ENCODE results near the gene IL12RB1. TPM values are rescaled to one million over a fixed set of nuclear protein-coding genes. Genes with fewer than 3 reads are reported as not detected.

Gene IL12RB1
- total and polyA plus RNA-seq, 2 experiments from 2014 or later, result not detected

DNA sequence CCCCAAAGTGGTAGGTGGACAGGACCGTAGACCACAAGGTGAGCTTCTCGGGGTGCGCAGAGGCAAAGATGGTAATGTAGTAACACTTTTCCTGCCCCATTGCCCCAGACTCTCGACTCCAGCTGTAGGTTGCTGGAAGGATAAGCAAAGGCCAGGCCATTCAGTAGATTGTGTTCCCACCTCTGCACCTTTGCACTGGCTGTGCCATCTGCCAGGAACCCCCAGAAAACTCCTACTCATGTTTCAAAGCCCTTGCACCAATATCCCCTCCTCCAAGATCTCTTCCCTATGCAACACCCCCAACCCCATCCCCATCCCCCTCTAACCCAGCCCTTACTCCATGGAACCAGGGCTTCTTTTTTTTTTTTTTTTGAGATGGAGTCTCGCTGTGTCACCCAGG is 18.3 kb downstream of the IL12RB1 start:
- no peak overlapping the region for H3K27ac ChIP-seq
- WGBS (ENCODE audit: low lambda C conversion rate, missing lambda C conversion rate), result 94% methylated on average over 5 of the region's 5 CpGs
- H3K36me3 ChIP-seq (replicated peaks; ENCODE audit: insufficient read depth, low read depth), result no peaks in the 10 kb centered on the region
- H3K27me3 ChIP-seq, result no peaks in the 10 kb centered on the region
- H3K4me3 ChIP-seq, result no peak overlapping the region
- no peaks in the 10 kb centered on the region for H3K79me2 ChIP-seq
- no peak overlapping the region for H3K4me2 ChIP-seq
- no peaks in the 10 kb centered on the region for H4K20me1 ChIP-seq (ENCODE audit: insufficient read depth, poor library complexity, severe bottlenecking)
- no peaks in the 10 kb centered on the region for H3K9me3 ChIP-seq (ENCODE audit: low read depth)
- DNase-seq (ENCODE audit: low spot score), result no peak
- TF ChIP-seq EZH2phosphoT487 (IDR thresholded peaks at IDR 0.05; ENCODE audit: low read depth, severe bottlenecking, unreplicated experiment) (no peak), EZH2 (IDR thresholded peaks at IDR 0.05; ENCODE audit: borderline replicate concordance) (no peak)
- TF ChIP-seq, protein P1, sequence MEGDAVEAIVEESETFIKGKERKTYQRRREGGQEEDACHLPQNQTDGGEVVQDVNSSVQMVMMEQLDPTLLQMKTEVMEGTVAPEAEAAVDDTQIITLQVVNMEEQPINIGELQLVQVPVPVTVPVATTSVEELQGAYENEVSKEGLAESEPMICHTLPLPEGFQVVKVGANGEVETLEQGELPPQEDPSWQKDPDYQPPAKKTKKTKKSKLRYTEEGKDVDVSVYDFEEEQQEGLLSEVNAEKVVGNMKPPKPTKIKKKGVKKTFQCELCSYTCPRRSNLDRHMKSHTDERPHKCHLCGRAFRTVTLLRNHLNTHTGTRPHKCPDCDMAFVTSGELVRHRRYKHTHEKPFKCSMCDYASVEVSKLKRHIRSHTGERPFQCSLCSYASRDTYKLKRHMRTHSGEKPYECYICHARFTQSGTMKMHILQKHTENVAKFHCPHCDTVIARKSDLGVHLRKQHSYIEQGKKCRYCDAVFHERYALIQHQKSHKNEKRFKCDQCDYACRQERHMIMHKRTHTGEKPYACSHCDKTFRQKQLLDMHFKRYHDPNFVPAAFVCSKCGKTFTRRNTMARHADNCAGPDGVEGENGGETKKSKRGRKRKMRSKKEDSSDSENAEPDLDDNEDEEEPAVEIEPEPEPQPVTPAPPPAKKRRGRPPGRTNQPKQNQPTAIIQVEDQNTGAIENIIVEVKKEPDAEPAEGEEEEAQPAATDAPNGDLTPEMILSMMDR (IDR thresholded peaks at IDR 0.05; ENCODE audit: poor library complexity), result no peak
- H3K9me2 ChIP-seq (replicated peaks; ENCODE audit: insufficient read depth), result no peaks in the 10 kb centered on the region
- no peaks in the 10 kb centered on the region for H3K4me1 ChIP-seq (ENCODE audit: insufficient read depth)
- no peak overlapping the region for H2AFZ ChIP-seq

- H3K9me3 ChIP-seq (ENCODE audit: low read depth), result no peaks in the 10 kb centered on the region
- WGBS (ENCODE audit: low lambda C conversion rate, missing lambda C conversion rate), result 94% methylated on average over 1 of the region's 1 CpG
- no peaks in the 10 kb centered on the region for H3K36me3 ChIP-seq (replicated peaks; ENCODE audit: insufficient read depth, low read depth)
- H3K4me3 ChIP-seq, result no peak overlapping the region
- DNase-seq (ENCODE audit: low spot score), result no peak
- H3K79me2 ChIP-seq, result no peaks in the 10 kb centered on the region
- H3K4me2 ChIP-seq, result no peak overlapping the region
- no peak for TF ChIP-seq EZH2phosphoT487 (IDR thresholded peaks at IDR 0.05; ENCODE audit: low read depth, severe bottlenecking, unreplicated experiment)
- TF ChIP-seq EZH2 (IDR thresholded peaks at IDR 0.05; ENCODE audit: borderline replicate concordance), result no peak
- TF ChIP-seq, protein P1 (IDR thresholded peaks at IDR 0.05; ENCODE audit: poor library complexity), result no peak
- no peaks in the 10 kb centered on the region for H3K9me2 ChIP-seq (replicated peaks; ENCODE audit: insufficient read depth)
- no peaks in the 10 kb centered on the region for H4K20me1 ChIP-seq (ENCODE audit: insufficient read depth, poor library complexity, severe bottlenecking)
- H3K27ac ChIP-seq, result no peak overlapping the region
- H2AFZ ChIP-seq, result no peak overlapping the region
- no peaks in the 10 kb centered on the region for H3K27me3 ChIP-seq
- H3K4me1 ChIP-seq (ENCODE audit: insufficient read depth), result no peaks in the 10 kb centered on the region
These were observed 21.6 kb downstream of the IL12RB1 start for GRCh38 chr19:18065173-18065495.

- DNase-seq (ENCODE audit: low spot score), result peak; percentile 61
- Histone ChIP-seq H3K27ac (no peak overlapping the region), H3K36me3 (replicated peaks; ENCODE audit: insufficient read depth, low read depth) (no peaks in the 10 kb centered on the region), H3K9me3 (ENCODE audit: low read depth) (no peaks in the 10 kb centered on the region), H4K20me1 (ENCODE audit: insufficient read depth, poor library complexity, severe bottlenecking) (no peaks in the 10 kb centered on the region), H3K27me3 (no peaks in the 10 kb centered on the region), H3K4me3 (no peak overlapping the region), H3K4me1 (ENCODE audit: insufficient read depth) (no peaks in the 10 kb centered on the region), H2AFZ (no peak overlapping the region), H3K79me2 (no peaks in the 10 kb centered on the region), H3K4me2 (no peak overlapping the region), H3K9me2 (replicated peaks; ENCODE audit: insufficient read depth) (no peaks in the 10 kb centered on the region)
- 43% methylated on average over 5 of the region's 5 CpGs for WGBS (ENCODE audit: low lambda C conversion rate, missing lambda C conversion rate)
- TF ChIP-seq EZH2 (IDR thresholded peaks at IDR 0.05; ENCODE audit: borderline replicate concordance), result no peak
- no peak for TF ChIP-seq EZH2phosphoT487 (IDR thresholded peaks at IDR 0.05; ENCODE audit: low read depth, severe bottlenecking, unreplicated experiment)
- TF ChIP-seq, protein P1 (IDR thresholded peaks at IDR 0.05; ENCODE audit: poor library complexity), result peak; percentile 38
These were observed 23.3 kb downstream of the IL12RB1 start for GRCh38 chr19:18063463-18063862.

DNA sequence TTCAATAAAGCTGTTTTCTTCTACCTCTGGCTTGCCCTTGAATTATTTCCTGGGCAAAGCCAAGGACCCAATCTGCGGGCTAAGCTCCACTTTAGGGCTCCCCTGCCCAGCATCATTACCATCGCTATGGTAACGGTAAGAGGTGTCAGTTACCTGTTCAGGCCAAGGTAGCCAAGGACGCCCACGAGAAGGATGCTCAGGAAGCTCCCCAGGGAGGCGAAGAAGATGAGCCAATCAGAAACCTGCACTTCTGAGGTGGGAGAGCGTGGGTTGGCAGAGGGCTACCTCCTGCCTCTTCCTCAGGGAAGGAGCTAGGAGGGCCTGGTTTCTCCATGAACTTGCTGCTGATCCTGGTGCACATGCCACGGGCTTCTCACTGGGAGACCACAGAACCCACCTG is 24.7 kb downstream of the IL12RB1 start:
- no peaks in the 10 kb centered on the region for H3K9me3 ChIP-seq (ENCODE audit: low read depth)
- no peaks in the 10 kb centered on the region for H4K20me1 ChIP-seq (ENCODE audit: insufficient read depth, poor library complexity, severe bottlenecking)
- H2AFZ ChIP-seq, result no peak overlapping the region
- no peak for DNase-seq (ENCODE audit: low spot score)
- H3K27me3 ChIP-seq, result no peaks in the 10 kb centered on the region
- TF ChIP-seq EZH2phosphoT487 (IDR thresholded peaks at IDR 0.05; ENCODE audit: low read depth, severe bottlenecking, unreplicated experiment) (no peak), EZH2 (IDR thresholded peaks at IDR 0.05; ENCODE audit: borderline replicate concordance) (no peak)
- TF ChIP-seq, protein P1 (IDR thresholded peaks at IDR 0.05; ENCODE audit: poor library complexity), result no peak
- 59% methylated on average over 8 of the region's 8 CpGs for WGBS (ENCODE audit: low lambda C conversion rate, missing lambda C conversion rate)
- H3K4me1 ChIP-seq (ENCODE audit: insufficient read depth), result no peaks in the 10 kb centered on the region
- no peaks in the 10 kb centered on the region for H3K9me2 ChIP-seq (replicated peaks; ENCODE audit: insufficient read depth)
- H3K4me3 ChIP-seq, result no peak overlapping the region
- H3K4me2 ChIP-seq, result no peak overlapping the region
- H3K27ac ChIP-seq, result no peak overlapping the region
- no peaks in the 10 kb centered on the region for H3K36me3 ChIP-seq (replicated peaks; ENCODE audit: insufficient read depth, low read depth)
- H3K79me2 ChIP-seq, result no peaks in the 10 kb centered on the region

Data from hepatocyte (in vitro differentiated cells).